ENCODE measurements around the gene ALDH3A1.
"Not testable (repeated sequence)": the region's sequence is repeated elsewhere in the genome, so short reads cannot be mapped to it uniquely, and the experiment has no call there.

The ALDH3A1 gene

DNA sequence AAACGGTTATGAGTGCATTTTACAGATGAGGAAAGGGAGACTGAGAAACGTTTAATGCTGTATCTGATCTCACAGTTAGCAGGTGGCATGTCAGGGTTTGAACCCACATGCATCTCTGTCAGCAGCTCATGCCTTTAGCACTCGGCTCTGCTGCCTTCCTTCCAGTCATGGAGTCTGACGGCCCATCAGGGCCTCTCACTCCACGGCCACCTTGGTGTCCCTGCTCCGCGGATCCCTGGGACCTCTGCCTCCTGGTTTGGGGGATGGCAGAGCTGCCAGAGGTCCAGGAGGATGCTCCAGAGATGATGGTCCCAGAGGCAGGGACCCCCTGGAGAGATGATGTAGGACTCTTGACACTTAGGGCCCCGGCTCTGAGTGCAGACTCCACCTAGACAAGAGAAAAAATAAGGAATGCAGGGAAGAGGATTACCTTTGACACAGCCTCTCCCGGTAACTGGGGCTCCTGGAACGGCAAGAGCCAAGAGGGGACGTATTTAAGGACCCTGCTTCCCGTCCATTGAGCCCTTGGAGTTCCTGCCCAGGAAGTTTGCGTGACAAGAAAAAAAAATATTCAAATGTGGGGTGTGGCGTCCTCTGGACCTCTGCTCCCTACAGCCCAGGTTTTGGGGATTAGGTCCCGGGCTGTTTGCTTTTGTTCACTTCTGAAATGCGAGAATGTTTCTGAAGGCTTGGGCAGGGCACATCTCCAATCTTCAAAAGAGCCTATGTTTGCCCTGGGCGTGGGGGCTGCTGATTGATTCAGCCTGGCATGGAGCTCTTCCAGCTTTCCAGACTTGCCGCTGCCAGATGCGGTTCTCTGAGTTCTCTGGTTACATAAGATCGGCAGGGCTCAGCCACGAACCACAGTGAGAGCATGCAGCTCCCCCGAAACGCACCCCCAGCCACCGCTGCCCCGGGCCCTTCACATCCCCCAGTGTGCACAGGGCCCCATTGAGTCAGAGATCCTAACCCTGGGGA lies at the start of gene ALDH3A1:
Gene ALDH3A1 (minus strand): TSS at position 470 of the 978 bp plus-strand sequence. CDS start 3,169 bp downstream, outside the sequence.
- DNase-seq, result no peak

DNA sequence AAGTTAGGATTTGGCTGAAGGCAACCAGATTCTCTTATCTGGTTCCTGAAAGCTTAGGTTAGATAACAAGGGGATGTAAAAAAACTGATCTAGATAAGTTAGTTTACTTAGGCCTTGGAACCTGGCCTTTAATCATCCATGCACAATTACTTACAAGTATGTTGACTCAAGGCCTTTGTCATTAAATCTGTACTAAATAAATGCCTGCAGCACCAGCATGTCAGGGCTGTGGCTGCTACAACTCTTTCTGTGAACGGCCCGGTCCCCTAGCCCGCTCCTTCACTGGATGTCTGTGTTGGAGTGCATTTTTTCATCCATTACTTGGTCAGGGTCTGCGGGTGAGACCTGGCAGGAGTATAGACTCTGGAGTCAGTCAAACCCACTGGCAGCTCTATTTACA lies 48.4 kb upstream of the ALDH3A1 start:
- no peak for DNase-seq

DNA sequence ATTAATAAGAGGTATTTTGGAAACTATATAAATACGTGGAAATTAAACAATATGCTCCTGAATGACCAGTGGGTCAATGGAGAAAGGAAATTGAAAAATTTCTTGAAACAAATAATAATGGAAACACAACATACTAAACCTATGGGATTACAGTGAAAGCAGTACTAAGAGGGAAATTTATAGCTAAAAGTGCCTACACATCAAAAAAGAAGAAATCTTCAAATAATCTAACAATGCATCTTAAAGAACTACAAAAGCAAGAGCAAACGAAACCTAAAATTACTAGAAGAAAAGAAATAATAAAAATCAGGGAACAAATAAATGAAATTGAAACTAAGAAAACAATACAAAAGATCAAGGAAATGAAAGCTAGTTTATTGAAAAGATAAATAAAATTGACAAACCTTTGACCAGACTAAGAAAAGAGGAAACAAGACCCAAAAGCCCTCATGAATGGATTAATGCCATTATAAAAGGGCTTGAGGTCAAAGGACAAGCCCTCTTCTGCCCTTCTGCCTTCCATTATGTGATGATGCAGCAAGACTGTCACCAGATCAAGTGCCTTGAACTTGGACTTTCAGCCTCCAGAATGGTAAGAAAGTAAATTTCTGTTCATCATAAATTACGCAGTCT lies 43.9 kb upstream of the ALDH3A1 start:
- no peak for DNase-seq

DNA sequence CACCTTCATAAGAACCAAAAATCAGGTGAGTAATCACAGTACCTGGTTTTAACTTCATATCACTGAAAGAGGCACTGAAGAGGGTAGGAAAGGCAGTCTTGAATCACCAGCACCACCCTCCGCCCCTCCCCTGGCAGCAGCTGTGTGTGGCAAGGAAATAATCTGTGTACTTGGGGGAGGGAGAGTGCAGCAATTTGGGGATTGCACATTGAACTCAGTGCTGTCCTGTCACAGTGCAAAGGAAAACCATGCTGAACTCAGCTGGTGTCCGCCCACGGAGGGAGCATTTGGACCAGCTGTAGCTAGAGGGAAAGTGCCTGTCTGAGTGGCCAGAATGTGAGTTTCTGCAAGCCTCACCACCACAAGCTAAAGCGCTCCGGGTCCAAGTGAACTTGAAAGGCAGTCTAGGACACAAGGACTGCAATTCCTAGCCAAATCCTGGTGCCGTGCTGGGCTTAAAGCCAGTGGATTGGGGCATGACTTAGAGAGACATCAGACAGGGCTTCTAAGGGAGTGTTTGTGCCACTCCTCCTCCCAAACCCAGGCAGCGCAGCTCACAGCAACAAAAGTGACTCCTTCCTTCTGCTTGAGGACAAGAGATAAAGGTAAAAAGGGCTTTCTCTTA lies 39.7 kb upstream of the ALDH3A1 start:
- no peak for DNase-seq

DNA sequence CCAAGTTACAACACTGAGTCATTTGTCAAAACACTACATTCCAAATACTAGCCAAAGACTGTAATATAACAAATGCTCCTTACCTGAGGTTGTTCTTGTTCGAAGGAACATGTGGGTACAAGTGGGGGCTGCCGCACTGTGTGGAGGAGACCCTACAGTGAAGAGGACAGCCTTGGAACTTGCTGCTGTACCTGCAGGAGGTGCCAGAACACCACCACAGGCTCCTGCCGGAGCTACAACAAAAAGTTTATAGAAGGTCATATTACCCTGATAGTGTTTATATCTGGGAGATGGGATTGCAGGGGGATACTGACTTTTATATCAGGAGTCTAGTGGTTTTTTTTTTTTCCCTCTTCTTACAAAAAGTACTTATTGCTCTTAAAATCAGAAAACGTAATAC lies 37.8 kb upstream of the ALDH3A1 start:
- DNase-seq, result no peak

DNA sequence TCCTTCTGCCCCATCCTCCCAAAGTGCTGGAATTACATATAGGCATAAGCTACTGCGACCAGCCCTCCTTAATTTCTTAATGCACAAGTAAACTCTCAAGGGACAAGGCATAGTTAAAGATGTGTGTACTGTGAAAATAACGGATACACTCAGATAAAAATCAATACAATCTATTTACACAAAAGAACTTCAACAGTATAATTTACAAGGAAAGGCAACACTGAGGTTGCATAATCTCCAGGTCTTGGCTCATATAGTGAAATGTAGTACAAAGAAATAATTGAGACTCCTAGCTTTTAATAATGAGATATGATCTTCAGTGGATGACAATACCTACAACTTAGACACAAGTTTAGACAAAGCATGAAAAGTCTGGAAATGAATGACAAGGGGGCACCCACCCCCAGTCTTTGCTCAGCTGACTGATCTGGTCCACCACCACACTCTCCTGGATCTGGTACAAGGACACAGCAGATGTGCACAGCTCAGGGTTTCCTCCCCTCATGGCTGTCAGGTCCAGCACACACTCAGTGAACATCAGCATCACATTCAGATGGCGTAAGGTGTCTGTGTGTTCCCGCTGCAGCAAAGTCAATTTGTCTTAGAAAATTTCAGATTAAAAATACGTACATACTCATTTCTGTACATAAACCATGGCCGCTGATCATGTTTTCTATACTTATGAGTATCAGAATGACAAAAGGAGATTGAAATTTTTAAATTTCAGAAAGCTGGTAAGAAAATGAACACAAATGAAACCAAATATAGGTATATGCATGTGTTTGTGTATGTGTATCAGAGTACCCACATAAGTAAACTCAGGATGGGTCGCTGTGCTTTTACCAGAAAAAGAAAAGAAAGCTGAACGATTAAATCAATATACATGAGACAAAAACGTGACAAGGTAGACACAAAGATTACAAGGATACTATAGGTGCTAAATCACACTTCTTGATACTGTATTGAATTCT lies 33.7 kb upstream of the ALDH3A1 start:
- no peak for DNase-seq

DNA sequence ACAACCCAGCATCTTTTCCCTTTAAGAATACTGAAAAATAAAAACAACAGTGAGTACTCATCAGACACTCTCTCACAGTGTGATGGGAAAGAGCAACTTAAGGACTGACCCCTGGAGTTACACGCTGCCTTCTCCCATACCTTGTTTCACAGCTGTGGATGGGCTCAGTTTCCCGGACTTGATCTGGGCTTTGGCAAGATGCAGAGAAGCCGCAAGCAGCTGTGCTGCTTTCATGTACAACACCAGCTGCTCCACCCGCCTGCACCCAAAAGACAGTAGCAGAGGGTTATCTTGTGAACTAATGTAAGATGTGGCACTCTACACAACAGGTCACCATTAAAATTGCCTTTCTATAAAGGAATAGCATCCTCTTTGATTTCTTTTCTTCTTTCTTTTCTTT lies 32.7 kb upstream of the ALDH3A1 start:
- DNase-seq, result no peak

DNA sequence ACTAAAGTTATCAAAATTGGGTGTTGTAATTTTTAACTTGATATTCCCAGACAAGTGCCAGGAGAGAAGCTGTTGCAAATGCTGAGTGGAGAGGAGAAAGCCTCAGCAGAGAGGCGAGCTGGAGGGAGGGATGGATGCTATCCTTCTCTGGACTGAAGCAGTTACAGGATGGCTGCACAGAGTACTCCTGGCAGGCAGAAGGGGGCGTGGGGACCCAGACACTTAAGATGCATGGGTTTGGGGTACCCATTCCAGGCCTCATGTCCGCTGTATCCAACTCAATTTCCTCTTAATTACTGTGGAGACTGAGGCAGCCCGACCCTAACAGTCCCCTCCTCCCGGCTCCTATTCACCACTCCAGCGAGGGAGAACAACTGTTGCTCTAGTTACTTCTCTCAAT lies 25.4 kb upstream of the ALDH3A1 start:
- no peak for DNase-seq

DNA sequence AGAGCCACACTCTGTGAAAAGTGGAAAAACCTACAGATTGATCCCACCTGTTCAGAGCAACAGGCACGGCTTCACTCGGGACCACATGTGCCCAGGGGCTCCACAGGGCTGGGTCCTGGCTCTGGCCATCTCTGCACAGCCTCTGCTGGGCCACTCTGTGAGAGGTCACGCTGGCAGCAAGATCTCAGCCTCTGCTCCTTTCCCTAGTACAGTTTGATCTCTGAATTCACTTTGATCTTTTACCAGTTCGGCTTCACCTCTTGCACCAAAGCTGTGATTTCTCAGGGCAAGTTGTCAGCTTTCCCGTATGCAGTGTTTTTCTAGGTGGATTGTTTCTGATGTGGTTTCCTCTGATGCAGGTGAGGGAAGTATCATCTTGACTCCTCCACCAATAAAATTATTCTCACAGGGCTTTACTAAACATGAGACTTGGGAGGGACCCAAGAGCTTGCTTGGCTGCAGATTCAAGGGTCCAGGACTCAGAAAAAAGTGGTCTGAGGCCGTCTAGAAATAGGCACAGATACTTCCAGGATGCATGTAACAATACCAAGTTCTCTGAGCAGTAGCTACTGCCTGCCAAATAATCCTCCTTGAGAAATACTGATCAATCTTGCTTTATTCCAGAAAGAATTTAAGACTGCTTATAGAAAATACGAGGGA lies 24.0 kb upstream of the ALDH3A1 start:
- no peak for DNase-seq

DNA sequence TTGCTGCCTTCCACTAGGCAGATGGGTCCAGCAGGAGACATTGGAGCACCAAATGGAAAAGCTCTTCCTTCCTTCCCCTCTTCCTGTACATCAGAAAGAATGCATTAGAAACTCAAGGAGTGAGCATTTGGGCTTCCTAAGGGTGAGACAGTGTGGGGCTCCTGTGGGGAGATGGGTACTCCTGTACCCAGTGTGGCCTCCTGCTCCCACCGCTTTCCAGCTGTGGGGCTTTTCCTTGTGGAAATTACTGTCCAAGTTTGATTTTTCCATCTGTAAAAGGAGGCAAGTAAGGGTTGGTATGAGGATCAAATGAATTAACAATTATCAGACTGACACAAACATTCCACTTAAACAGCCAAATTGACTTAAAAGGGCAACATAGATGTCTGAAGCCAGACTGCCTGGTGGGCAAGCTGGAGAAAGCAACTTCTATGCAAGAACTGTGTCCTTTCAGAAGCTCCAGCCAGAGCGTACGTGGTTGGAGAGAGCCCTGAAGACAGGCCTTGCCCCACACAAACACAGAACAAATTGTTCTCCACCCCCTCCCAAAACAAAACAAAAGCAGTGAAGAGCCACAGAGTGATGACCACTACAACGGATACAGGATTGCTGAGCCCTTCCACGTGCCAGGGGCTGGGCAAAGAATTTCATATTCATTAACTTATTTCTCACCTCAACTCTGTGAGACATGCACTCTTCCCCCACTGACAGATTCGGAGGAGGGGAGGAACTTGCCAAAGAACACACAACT lies 23.1 kb upstream of the ALDH3A1 start:
- DNase-seq, result no peak

DNA sequence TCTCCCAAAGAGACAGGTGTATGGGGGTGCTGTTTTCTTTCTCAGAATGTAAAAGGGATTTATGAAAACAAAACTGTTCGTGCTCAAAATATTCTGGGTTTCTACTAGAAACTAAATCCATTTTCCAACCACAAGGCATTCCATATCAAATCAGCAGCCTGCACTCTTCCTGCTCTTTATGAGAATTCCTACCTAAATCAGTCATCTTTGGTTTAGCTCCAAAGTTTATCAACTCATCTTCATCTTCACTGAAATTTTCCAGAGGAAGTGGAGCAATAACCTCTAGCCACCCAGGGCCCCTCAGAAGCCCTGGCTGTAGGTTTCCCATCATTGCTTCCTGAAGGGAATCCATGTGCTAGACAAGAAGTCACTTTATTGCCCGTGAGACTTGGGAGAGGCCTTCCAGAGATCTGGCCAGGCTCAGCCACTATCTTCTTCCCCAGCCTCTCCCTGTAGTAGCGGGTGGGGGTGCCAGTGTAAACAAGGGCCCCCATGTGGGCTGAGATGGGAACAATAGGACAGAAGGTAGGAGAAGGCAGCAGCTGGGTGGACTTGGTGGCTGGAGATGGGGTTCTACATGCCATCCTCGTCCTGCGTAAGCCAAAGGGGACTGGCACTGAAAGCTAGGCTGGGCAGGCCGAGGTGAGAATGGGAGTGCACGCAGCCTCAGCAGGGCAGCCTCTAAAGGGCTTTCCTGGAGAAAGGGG lies 22.0 kb upstream of the ALDH3A1 start:
- no peak for DNase-seq

DNA sequence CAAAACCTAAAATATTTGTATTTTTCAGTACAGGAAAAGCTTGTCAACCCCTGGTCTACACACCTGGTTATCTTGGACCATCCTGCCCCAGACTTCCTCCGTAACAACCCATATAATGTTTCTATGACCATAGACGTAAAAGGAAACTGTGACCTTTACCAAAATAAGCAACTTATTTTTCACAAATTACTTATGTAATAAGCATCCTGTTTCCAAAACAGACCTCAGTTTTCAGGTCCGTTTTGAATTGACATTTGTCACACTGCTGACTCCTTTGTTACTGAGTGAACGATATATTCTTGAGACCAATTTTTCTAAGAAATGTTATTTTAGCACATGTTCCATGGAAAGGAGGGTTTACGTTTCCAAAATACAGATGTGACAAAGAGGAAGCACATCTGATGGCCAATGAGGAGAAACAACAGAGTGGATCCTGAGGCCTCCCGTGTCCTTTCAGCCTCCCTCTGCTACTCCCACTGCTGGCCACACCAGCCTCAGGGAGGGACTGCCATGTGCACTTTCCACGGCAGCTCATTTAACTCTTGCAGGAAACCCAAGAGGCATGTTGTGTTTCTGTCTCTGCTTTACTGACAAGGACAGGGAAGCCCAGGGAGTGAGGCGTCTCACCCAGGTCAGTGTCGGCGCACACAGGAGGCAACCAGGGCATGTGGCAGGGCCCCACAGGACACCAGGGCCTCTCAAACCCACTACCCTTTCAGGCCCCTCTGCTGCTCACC lies 20.1 kb upstream of the ALDH3A1 start:
- DNase-seq, result no peak

DNA sequence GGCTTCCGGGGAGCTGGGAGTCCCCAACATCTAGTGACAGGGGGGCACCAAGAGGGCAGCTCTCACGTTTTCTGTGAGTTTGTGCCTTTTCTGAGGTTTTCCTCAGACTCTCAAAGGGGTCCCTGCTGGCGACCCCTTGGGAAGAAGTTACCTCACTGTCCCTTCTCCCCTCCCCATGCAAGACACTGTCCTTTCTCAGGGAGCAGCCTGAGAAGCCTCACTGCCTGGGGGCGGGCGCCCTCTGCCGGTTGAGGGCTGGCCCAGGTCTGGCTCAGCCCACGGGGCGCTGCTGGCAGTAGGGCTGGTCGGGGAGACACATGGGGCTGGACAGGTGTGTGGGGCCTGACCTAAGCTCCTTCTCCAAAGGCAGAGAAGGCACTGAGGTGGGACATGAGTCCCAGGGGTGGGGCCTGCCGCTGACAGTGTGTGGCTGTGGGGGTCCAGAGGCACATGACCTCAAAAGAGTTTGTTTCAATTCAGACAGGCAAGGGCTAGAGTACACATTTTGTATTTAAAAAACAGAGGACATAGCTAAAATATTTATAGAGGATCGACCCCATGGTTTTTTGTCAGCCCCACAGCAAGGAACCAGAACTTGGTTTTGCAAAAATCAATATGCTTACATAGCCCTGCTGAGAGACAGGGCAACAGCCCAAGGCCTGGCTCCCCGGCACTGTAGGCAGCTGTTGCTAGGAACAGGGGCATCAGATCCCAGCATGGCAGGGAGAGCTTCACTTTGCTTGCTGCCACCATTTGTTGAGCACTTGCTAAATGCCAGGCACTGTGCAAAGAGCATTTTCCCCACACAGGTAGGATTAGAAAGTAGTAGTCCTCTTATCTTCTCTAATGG lies 18.5 kb upstream of the ALDH3A1 start:
- peak; percentile 84 for DNase-seq

DNA sequence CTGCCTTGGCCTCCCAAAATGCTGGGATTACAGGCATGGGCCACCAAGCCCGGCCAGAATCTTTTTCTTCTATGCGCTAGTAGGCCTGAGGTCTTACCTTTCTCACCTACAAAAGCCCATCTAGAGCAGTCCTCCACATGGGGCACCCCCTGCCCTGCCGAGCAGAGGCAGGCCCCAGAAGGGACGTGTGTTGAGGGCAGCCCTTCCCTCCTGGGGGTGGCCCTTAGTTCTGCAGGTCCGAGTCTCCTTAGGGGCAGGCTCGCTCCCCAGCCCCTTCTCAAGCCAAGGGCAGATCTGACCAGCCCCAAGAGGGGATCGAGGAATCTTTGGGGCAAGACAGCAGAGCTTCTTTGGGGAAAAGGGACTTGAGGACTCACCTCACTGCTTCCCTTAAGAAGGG lies 17.9 kb upstream of the ALDH3A1 start:
- DNase-seq, result no peak

DNA sequence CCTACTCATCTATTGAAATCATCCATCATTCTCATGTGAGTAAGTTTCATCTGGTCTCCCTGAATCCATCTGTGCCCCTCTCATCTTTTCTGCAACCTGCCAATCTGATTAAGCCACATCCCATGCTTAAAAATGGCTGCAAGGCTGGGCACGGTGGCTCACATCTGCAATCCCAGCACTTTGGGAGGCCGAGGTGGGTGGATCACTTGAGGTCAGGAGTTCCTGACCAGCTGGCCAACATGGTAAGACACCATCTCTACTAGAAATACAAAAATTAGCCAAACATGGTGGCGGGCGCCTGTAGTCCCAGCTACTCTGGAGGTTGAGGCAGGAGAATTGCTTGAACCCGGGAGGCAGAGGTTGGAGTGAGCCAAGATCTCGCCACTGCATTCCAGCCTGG lies 15.9 kb upstream of the ALDH3A1 start:
- not testable (repeated sequence) for DNase-seq

DNA sequence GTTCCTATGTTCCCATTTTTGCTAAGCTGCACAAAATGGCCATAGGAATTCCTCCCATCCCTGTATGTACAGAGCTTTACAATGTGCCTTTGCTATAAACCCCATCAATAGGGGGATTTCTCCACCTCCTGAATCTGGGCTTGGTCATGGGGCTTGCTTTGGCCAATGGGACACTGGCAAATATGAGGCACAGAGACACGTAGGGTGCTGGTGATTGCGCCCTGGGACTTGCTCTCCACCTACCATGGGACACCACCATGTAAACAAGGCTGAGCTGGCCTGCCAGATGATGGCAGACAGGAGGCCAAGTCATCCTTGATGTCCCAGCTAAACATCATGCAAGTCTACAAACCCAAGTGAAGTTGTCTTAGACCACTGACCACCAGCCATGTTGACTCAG lies 15.3 kb upstream of the ALDH3A1 start:
- no peak for DNase-seq

DNA sequence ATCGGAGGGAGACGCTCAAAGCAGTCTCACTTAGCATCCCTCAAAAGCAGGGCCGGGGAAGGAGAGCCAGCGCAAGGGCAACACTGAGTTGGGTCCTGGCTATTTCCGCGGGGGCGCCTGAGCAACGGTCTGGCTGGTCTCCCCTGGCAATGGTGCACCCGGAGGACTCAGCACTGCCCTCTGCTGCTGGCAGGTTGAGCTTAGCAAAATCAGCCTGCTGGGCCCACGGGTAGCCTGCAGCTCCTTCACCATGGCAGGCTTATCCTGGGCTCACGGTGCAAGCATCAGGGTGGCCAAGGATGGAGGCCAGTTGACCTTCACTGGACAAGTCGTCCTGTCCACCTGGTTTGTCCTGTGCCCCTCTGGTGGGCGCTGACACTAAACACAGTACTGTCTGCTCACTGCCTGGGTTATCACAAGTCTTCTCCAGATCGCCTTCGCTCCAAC lies 14.4 kb upstream of the ALDH3A1 start:
- peak; percentile 63 for DNase-seq

DNA sequence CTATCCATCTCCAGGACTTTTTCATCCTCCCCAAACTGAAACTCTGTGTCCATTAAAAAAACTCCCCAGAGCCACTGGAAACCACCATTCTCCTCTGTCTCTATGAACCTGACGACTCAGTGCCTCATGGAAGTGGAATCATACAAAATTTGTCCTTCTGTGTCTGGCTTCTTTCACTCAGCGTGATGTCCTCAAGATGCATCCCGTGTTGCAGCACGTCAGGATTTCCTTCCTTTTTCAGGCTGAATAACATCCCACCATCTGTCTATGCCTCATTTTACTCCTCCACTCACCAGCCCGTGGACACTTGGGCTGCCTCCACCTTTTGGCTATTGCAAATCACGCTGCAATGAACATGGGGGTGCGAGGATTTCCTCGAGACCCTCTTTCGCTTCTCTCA lies 12.6 kb upstream of the ALDH3A1 start:
- no peak for DNase-seq

All from stimulated activated CD4-positive, alpha-beta T cell treated with anti-CD3 and anti-CD28 coated beads, Interleukin-4, amount 100 ng/mL, for 1 hour (primary cell).